COLO668 (cell line): Measurements from ENCODE around the gene OR4D9.
"Not testable (repeated sequence)": the region's sequence is repeated elsewhere in the genome, so short reads cannot be mapped to it uniquely, and the experiment has no call there.

Experiments used
- DNase-seq: peaks from one replicate; lab custom pipeline; 2025; ENCODE audit not compliant: unreplicated experiment; lab: John Stamatoyannopoulos, UW

The OR4D9 gene

DNA sequence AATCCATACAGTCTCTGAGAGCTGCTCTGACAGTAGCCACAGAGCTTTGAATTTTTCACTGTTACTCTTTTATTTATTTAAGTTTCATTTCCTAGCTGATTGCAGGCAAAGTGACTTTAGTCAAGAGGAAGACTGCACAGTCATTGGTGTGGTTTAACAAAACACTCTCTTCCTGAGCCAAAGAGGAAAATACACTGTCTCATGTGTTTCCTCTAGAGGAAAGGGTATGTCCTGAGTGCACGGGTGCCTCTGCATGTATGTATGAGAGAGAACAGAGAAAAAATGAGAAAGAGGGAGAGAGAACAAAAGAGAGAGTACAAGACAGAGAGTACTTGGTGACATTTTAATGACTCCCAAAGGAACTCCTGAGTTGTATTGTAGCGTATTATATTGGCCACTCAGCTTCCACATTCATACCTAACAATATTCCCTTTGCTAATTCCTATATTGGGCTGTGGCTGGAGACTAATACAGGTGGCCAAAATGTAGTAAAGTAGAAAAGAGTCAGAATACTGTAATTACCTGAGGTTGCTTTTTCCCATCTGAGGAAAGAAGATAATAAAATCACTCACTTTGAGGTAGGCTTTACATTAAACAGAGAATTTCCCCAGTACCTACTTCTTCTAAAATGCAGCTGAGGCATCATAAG, at the start of gene OR4D9:
Gene OR4D9, plus strand, starts transcription at position 599 of the 649 bp plus-strand sequence. CDS start 3,374 bp downstream, outside the sequence.
- DNase-seq: no peak

- no peak for DNase-seq
Observed at GRCh38 chr11:59463190-59463641, 48.1 kb upstream of the OR4D9 start.

DNA sequence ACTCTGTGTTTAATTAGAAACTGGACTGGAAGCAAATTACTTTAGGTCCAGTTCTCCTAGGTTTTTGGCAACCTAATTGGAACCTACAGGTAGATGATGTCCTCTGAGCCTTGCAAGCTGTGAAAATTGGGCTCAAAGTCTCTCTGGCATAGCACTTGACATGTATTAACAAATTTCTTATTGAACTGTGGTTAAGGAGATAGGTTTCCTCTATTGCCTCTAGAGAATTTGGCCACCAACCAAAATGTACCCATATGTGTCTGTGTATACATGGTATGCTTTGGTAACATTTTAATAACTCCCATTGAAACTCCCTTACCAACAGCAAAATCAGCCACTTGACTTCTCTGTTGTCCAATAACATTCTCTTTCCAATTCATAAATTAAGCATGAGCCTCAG, 38.3 kb upstream of the OR4D9 start, which contains the start of gene OR4D10:
Gene OR4D10, plus strand, starts transcription at position 301 of the 400 bp plus-strand sequence. CDS start 4,115 bp downstream, outside the sequence.
- no peak for DNase-seq

DNA sequence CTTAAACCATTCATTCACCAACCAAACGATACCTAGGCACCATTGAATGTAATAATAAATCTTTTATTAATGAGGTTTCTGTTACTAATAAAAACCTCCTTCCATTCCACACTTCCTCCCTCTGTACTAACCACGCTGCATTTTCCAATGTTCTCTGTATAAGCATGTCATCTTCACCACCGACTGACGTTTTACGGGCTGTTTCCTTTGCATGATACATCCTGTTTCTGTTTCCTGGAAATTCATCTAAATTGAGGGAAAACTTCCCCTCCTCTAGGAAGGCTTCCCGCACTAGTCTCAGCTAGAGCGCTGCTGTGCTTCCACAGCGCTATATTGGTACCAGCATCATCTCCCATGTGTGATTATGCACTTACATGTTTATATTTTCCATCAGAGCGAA, 36.2 kb upstream of the OR4D9 start:
- no peak for DNase-seq

GRCh38 chr11:59479906-59480305, 31.4 kb upstream of the OR4D9 start:
- DNase-seq: no peak

DNA sequence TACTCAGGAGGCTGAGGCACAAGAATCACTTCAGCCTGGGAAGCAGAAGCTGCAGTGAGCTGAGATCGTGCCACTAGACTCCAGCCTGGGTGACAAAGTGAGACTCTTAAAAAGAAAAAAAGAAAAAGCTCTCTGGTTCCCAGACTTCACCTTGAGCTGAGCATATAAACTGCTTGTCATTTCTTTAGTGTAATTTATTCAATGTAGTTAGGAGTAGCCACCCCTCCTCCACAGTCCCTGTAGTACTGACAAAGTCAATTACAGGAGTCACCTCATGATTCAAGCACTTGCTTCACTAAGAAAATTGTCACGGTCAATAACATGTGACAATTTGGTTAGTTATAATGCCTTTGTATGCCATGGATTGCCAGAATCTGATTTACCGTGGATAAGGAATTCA, 31.0 kb upstream of the OR4D9 start:
- DNase-seq: no peak

GRCh38 chr11:59501931-59502330, 9.4 kb upstream of the OR4D9 start:
- DNase-seq: no peak

- DNase-seq: no peak
Observed at GRCh38 chr11:59503276-59503675, 8.1 kb upstream of the OR4D9 start, which contains the start of gene OR4D11. TSS of gene OR4D11 (plus strand) at chr11:59503576. CDS start at chr11:59503576, 0 bp downstream.

GRCh38 chr11:59511675-59512074, 336 bp downstream of the OR4D9 start:
- DNase-seq: no peak

DNA sequence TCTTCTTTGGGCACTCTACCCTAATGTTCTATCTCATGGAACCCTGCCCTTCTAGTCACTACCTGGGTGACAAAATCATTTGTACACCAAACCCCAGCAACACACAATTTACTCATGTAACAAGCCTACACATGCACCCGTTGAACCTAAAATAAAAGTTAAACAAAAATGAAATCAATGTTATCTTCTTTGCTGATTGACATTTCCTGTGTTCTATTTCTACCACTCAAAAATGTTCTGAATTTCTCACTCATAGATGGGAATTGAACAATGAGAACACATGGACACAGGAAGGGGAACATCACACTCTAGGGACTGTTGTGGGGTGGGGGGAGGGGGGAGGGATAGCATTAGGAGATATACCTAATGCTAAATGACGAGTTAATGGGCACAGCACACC, 8.8 kb downstream of the OR4D9 start:
- DNase-seq: not testable (repeated sequence)

- DNase-seq: no peak
Observed at GRCh38 chr11:59520741-59521140, 9.4 kb downstream of the OR4D9 start.

DNA sequence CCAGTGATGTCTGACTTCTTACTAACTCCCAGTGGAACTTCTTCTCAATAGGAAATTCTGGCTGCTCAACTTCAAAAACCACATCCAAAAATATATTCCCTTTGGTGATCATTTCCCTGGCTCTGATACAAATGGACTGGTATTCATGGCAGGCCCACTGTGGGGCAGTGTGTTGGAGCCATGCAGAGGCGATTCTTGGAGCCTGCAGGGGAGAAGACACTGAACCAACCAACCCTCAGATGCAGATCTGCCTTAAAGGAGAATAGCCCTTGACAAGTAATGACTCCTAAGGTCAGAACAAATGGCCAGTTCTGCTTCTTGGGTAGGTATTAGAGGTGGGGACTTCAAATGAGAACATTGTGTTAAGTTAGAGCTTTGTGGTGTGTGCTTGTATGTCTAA, 12.2 kb downstream of the OR4D9 start:
- DNase-seq: no peak

GRCh38 chr11:59528711-59529110, 17.4 kb downstream of the OR4D9 start:
- no peak for DNase-seq

DNA sequence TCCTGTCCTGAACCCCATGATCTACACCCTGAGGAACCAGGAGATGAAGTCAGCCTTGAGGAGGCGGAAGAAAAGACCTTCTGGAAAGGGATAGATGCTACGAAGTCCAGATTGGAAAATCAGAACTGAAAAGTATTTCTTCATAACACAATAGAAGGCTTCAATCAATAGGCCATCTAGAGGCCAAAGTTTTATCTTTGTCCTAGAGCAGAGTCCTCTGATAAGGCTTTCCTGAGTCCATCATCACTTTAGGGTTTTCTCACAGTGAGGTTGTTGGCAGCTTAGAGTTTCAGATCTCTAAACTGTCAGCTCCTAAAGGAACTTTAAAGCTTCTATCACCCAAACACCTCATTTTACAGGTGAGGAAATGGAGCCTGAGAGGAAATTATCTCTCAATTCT, 21.3 kb downstream of the OR4D9 start:
- no peak for DNase-seq

DNA sequence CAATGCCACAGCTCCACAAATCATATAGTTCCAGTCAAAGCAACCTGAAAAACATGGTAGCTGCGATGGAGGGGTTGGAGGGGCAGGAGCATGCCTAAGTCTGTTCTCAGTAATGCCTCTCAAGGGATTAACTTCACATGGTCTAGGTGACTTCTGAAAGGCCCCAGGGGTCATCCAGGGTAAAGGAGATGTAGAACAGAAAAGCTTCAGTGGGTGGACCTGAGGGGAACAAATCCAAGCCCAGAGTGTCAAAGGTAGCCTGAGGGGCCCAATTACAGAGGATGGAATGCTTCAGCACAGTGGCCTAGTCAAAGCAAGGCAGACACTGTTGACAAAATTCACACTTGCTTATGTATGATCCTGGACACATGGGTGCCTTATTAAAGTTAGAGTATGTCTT, 23.3 kb downstream of the OR4D9 start:
- DNase-seq: no peak

- no peak for DNase-seq
Observed at GRCh38 chr11:59542142-59542810, 30.9 kb downstream of the OR4D9 start.

- not testable (repeated sequence) for DNase-seq
Observed at GRCh38 chr11:59543713-59544112, 32.4 kb downstream of the OR4D9 start.

DNA sequence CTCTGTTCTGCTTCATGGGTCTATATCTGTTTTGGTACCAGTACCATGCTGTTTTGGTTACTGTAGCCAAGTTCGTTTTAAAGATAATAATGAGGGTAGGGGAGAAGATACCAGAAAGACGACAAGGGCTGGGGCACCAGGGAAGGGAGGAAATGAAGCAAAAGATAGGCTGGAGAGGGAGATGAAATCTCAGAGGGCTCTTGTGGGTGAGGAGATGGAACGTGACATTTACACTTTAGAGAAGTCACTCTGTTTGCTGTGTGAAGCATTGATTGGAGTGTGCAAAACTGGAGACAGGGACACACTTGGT, 33.5 kb downstream of the OR4D9 start:
- DNase-seq: no peak

DNA sequence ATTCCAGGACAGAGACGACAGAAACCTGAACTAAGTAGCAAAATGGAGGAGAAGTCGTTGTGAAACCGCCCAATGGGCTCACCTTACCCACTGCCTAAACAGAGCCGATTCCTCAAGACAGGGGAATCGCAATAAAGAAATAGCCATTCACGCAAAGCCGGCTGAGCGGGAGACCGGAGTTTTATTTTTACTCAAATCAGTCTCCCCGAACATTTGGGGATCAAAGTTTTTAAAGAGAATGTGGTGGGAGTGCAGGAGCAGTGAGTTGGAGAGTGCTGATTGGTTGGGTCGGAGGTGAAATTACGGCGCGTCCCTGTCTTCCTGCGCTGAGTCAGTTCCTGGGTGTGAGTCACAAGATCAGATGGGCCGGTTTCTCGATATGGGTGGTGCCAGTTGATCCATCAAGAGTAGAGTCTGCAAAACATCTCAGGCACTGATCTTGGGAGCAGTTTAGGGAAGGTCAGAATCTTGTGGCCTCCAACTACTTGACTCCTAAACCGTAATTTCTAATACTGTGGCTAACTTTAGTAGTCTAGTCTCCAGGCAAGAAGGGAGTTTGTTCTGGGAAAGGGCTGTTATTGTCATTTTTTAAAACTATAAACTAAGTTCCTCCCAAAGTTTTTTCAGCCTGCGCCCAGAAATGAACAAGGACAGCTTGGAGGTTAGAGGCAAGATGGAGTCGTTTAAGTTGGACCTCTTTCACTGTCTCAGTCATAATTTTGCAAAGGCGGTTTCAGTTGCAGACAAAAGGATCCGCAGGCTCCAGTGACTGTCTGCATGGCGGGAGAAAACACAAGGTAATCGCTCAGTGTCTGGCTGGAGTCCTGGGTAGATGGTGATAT, 34.1 kb downstream of the OR4D9 start:
- no peak for DNase-seq

DNA sequence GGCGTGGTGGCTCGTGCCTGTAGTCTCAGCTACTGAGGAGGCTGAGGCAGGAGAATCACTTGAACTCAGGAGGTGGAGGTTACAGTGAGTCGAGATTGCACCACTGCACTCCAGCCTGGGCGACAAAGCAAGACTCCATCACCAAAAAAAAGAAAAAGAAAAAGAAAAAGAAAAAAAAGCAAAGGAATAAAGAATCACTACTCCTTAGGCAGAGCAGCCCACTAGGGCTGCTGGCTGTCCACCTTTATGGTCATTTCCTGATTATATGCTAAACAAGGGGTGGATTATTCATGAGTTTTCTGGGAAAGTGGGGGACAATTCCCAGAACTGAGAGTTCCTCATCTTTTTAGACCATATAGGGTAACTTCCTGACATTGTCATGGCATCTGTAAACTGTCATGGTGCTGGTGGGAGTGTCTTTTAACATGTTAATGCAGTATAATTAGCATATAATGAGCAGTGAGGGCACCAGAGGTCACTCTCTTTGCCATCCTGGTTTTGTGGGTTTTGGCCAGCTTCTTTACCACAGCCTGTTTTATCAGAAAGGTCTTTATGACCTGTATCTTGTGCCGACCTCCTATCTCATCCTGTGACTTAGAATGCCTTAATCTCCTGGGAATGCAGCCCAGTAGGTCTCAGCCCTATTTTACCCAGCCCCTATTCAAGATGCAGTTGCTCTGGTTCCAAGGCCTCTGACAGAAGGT, 36.4 kb downstream of the OR4D9 start:
- DNase-seq: not testable (repeated sequence)

DNA sequence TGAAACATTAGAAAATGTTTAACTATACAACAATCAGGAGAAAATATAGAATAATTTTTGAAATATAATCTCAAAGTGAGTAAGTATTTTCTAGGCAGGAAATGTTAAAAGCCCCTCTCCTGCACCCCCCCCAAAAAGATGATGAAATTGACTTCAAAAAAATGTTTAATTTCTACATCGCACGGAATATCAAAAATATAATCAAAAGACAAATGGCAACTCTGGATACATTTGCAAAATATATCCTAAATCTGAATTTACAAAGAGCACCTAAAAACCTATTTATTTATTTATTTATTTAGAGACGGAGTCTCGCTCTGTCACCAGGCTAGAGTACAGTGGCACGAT, 36.9 kb downstream of the OR4D9 start:
- DNase-seq: no peak
